Endometrial microvascular endothelial cells (primary cell): Measurements from ENCODE around the gene EXD3. TPM values are rescaled to one million over a fixed set of nuclear protein-coding genes. Genes with fewer than 3 reads are reported as not detected.

ENCODE experiments used
- in situ Hi-C: cut with HindIII; loops from 2 replicates; pipeline ENCODE4 v1.10.0; 2017; ENCODE audit warnings: low sequenced_read_pairs, low pct_unique_long_range_greater_than_20kb; ENCODE audit errors: inconsistent ontology term
- total RNA-seq: library from RNA; depleted of rRNA; stranded (reverse); fragments of >200 nt; gene quantifications from one replicate; pipeline ENCODE4 v1.2.3, GENCODE V29; 2015; ENCODE audit errors: inconsistent ontology term

The EXD3 gene
- total RNA-seq, 1 donor from 2014 or later = 4.0 TPM

DNA sequence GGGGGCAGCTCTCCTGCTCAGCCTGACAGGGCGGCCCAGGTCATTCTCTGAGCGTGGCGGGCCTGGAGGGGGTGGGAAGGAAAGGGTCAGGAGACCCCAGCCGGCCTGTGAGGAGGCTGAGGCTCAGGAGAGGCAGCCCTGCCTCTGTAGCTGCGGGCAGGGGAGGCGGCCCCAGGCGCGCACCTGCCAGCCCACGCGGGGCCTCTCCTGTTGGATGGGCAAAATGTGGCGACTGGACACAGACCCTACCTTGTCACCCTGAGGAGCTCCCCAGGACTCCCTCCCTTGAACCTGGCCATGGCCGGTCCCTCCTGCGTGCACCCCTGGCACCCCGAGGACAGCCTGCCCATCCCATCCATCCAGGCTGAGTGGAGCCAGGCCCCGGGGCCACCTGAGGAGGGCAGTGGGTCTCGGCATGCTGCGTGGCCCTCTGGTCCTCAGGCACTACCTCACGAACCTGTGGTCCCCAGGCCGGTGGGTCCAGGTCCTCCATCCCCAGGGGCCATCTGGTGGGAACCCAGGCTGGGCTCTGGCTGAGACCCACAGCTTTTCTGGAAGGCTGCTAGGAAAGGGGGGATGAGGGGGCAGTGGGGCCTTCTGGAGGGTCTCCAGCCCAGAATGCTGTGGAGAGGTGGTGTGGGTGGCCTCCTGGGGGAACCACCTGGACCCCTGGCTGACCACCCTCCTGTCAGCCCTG lies 105.8 kb downstream of the EXD3 start:
- in situ Hi-C loops = no loop called here

GRCh38 chr9:137316012-137316981 lies 106.7 kb downstream of the EXD3 start:
- in situ Hi-C loops = no loop called here

DNA sequence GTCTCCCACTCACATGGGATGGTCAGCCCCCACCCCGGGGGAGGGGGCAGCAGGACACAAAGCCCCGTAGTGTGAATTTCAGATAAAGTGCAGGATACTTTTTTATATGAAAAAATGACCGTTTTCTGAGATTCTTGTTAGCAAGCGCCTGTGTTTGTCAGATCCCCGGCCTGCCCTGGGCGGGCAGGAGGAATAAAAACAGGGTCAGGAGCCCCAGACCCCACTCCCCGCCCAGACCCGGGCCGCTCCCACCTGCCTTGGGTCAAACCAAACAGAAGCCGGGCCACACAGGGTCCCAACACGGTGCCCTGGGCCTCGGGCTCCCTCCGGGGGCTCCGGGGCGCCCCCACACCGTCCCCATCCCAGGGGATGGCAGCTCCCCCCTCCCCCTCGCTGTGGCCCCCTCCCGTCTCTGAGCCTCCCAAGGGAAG lies 107.4 kb downstream of the EXD3 start:
- in situ Hi-C loops = no loop called here

GRCh38 chr9:137314561-137315560 lies 108.1 kb downstream of the EXD3 start:
- in situ Hi-C loops = no loop called here

DNA sequence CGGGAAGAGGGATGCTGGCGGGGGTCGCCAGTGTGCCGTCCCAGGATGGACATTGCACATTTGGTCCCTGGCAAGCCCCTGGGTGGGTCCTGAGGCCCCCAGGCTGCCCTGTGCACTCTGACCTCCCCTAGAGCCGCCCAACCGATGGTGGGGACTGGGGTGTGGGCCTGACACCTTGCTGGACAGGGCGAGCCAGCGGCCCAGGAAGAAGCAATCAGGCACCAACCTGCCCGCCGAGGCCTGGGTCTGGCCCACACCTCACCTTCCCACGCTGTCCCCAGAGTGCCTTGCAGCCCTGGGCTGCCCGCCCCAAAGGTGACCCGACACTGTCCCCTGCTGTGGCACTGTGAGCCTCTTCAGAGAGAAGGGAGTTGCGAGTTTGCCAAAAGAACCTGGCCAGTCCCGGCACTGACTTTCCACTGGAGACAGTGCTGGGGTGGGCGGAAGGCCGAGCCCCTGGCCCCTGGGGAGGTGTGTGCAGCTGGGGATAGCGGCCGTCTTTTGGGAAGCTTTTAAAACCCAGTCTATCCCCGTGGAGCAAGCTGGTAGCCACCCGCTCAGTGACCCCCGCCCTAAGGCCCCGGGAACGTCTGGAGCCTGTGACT lies 108.9 kb downstream of the EXD3 start:
- in situ Hi-C loops = no loop called here

DNA sequence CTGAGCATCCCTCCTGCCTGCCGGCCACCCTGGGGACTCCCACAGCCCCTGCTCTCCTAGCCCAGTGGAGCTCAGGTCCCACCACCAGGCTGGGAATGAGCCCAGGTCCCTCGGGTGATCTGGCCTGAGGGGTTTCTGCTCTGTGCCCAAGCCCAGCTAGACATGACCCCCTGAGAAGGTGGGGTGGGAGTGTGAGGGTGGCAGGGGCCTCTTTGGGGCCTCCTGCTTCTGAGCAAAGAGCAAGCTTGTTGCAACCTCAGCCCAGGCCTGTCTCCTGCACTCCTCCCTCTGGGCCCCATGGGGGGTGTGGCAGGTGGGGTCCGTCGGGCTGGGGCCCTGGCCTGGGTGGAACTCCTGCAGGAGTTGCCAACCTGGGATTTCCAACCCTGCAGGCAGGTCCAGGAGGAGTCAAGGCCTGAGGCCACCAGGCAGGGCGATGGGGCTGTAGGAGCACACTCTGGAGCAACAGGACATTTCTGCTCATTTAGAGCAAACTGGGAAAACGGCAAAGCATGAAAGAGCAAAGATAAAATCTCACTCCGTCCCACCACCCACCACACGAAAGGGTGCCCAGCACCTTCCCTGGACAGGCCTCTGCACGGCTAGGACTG lies 109.5 kb downstream of the EXD3 start:
- in situ Hi-C loops = no loop called here

GRCh38 chr9:137312852-137313325 lies 110.1 kb downstream of the EXD3 start:
- in situ Hi-C loops = no loop called here

DNA sequence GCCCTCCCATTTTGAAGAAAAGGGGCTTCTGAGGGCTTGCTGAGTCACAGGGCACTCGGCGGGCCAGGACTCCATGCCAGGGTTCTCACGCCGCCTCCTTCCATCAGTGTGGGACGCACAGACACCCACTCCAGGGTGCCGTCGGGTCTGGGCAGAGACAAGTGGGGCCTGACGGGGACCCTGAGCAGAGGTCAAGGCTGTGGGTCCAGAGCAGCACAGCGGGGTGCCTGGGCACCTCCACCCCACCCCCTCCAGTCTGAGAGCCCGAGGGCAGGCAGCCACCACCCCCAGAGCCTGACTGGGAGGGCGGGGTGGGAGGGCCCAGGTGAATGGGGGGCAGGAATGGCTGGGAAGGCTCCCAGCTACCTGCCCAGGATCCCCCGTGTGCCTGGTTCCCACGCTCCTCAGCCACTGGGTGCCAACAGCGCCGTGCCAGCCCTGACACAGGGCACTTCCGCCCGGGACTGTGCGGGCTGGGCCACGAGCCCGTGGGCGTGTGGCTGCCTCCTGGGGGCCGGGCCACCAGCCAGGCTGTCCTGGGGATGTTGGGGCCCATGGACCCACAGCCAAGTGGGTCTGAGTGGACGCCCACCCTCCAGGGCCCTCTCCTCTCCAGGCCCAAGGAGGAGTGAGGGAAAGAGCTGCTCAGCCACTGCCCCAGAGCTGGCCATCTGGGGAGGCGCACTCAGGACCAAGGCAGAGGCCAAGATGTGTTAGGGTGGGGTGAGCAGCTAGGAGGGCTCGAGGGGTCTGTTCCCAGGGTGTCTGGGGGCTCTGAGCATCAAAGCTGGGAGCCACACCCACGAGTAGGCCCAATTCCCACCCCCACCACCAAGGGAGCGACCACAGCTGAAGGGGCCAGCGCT lies 110.7 kb downstream of the EXD3 start:
- in situ Hi-C loops = no loop called here

DNA sequence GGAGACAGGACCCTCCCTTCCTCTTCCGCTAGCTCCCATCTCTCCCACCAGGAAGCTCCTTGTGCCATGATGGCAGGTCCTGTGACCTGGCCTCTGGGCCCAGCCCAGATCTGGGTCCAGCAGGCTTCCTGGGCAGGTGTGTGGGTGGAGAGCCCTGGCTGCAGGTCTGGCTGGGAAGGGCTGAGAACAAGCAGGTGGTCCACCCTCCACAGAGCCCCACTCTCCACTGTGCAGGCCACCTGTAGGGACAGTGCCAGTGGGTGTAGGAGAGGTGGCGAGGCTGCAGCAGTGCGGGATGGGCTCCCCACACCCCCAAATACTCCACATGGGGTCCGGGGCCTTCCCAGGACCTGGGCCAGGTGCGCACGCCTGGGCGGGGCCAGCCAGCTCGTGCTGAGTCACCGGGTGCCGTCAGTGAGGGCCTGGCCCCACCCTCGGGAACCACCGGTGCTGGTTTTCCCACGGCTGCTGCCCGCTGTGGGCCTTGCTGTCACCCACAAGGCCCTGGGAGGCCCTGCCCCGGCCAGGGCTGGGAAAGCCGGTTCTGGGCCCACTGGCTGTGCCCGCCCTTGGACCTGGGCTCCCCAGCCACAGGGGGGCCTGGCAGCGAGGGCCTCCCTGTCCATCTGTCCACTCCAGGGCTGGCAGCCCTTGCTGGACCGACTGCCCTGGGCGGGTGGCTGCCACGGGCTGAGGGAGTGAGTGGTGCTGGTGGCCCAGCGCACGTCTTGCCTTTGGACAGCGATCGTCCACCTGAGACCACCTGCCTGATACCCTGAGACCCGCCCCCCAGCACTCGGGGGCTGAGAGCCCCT lies 111.6 kb downstream of the EXD3 start:
- in situ Hi-C loops = no loop called here

GRCh38 chr9:137310189-137311052 lies 112.5 kb downstream of the EXD3 start:
- in situ Hi-C loops = no loop called here

GRCh38 chr9:137309368-137310188 lies 113.4 kb downstream of the EXD3 start:
- in situ Hi-C loops = no loop called here

- in situ Hi-C loops = no loop called here
Observed at GRCh38 chr9:137308057-137308619, 114.8 kb downstream of the EXD3 start.

DNA sequence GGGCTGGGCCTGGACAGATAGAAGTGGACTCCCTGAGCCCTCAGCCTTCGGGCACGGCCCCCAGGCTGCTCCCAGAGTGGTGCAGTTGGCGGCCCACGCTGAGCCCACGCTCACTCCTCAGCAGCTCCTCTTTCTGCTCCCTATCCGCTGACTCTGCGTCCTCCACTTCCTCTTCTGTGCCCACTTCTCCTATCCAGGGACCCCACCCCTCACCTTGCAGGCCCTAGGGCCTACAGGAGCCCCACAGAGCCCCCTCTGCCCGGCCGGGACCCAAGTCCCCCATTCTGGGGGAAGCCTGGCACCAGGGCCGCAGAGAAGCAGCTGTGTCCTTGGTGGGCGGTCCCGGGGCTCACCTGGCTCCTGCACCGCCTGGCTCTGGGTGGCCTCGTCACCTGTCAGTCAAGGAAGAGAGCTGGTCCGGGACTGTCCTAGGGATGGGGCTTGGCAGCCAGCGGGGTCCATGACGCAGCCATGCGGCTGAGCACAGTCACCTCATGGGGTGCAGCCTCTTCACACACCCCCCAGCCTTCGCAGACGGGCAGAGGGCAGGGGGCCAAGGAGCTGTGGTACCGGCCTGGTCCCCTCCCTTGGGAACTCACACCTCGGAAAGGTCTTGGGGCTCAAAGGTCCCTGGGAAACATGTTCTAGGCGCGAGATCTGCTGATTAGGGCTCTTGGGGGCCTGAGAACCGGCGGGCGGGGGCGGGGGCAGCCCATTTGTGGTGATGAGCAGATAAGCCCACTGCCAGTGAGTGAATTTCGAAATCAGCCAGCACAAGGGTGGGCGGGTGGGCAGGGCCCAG lies 115.5 kb downstream of the EXD3 start:
- in situ Hi-C loops = no loop called here

- in situ Hi-C loops = no loop called here
Observed at GRCh38 chr9:137306850-137307254, 116.1 kb downstream of the EXD3 start.
